Activated CD8-positive, alpha-beta memory T cell treated with anti-CD3 and anti-CD28 coated beads, Interleukin-2, amount 50 U/mL, for 4 hours (primary cell): Measurements from ENCODE around the gene MAN2A2.
"Not testable (repeated sequence)": the region's sequence is repeated elsewhere in the genome, so short reads cannot be mapped to it uniquely, and the experiment has no call there.

Source experiments
- DNase-seq: peaks from one replicate; pipeline ENCODE4 v3.0.0-alpha.2; 2020

MAN2A2 gene

DNA sequence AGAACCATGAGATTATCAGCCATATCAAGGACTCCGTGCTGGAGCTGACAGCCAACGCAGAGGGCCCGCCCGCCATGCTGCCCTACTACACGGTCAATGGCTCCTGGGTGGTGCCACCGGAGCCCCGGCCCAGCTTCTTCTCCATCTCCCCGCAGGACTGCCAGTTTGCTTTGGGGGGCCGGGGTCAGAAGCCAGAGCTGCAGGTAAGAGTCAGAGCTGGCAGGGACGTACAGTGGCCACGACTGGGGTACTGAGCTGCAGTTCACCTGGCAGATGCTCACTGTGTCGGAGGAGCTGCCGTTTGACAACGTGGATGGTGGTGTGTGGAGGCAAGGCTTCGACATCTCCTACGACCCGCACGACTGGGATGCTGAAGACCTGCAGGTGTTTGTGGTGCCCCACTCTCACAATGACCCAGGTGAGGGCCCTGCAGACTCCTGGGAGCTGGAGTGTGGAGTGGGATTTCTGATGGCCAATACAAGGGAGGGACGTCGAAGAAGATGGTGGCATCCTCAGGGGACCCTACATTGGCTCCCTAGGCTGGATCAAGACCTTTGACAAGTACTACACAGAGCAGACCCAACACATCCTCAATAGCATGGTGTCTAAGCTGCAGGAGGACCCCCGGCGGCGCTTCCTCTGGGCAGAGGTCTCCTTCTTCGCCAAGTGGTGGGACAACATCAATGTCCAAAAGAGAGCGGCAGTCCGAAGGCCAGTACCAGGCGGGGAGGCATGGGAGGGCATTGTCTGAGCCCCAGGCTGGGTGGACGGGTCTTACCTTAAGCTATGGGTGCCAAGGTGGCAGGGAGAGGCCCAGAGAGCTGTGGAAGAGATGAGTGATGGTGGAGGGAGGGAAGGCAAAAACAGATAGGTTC is 2.4 kb downstream of the MAN2A2 start:
- DNase-seq = no peak

DNA sequence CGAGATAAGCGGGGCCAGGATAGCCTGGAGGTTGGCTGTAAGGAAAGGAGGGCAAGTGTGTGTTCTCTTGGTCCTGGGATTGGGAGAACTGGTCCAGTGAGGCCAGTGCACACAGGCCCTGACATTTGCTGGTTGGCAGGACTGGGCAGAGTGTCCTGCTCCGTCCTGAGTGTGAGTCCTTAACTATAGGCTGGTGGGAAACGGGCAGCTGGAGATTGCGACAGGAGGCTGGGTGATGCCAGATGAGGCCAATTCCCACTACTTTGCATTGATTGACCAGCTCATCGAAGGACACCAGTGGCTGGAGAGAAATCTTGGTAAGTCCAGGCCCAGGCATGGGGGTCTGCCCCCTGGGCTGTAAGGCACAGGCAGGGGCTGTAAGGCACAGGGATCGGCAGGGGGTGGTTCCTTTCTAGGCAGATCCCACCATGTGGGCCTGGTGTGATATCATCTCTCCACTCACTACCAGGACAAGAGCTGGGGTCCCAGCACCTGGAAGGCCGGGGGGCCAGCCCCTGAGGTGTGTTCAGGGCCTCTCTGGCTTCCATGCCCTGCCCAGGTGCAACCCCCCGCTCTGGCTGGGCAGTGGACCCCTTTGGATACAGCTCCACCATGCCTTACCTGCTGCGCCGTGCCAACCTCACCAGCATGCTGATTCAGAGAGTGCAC is 3.2 kb downstream of the MAN2A2 start:
- no peak for DNase-seq

DNA sequence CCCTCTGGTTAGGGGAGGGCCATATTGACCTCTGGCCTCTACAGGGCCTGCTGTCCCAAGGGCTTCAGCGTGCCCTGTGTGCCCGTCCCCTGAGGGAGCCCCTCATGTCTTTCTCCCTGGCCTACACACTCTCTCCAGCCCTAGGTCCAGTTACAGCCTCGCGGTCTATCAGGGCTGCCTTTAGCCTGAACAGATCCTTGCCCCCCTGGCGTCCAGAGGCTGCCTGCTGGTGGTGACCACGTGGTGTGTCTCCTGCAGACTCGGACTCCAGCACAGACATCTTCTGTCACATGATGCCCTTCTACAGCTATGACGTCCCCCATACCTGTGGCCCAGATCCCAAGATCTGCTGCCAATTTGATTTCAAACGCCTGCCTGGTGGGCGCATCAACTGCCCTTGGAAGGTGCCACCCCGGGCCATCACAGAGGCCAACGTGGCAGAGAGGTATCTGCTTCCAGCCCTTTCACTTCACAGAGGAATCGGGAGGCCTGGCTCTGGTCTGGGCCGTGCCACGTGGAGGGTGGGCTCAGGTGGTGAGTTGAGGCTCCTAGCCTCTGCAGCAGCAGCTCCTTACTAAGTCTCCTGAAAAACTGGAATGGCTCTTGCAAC is 4.1 kb downstream of the MAN2A2 start:
- DNase-seq = no peak

DNA sequence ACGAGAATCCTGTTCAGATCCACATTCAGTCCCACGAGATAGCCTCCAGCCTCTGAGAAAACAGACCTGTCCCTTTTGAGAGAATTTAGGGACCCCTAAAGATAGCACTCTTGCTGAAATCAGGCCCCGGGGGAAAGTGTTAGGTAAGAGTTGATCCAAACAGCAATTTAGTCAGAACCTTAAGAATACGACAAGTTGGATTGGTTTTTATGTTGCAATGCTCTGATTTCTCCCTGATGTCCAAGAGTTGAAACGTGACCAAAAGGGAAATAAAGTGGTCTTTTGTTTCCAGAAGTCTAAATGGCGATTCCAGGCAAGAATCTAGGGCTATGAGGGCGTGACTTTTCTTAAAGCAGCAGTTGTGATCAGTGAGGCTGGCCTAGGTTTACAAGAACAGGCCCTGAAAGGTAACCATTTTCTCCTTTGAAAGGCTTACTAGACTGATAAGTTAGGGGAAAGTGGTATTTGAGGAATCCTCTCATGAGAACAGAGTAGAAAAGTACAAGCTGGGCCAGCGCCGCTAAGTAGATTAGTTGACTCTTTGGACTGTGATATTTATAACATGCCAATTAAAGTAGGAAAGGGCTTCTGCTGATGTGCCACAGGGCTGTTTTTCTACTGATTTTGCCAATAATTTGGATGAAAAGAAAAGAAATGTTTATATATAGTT is 4.9 kb downstream of the MAN2A2 start:
- DNase-seq = no peak

DNA sequence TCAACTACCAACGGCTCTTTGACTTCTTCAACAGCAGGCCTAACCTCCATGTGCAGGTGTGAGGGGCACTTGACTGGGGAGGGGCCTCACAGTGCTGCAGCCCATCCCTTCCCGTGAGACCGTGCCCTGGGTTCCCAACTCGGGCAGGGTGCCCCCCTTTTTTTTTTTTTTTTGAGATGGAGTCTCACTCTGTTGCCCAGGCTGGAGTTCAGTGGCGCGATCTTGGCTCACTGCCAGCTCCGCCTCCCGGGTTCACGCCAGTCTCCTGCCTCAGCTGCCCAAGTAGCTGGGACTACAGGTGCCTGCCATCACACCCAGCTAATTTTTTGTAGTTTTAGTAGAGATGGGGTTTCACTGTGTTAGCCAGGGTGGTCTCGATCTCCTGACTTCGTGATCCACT is 6.3 kb downstream of the MAN2A2 start:
- not testable (repeated sequence) for DNase-seq

DNA sequence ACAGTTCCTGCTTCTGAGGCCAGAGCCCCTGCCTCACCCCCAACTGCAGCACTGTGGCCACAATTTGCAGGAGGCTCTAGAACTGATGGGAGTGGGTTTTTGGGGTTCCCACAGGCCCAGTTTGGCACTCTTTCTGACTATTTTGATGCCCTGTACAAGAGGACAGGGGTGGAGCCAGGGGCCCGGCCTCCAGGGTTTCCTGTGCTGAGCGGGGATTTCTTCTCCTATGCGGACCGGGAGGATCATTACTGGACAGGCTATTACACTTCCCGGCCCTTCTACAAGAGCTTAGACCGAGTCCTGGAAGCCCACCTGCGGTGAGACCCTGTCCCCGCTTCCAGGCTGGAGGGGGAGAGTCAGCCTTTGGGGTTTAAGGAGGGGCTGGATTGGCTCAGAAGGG is 6.9 kb downstream of the MAN2A2 start:
- DNase-seq = no peak

DNA sequence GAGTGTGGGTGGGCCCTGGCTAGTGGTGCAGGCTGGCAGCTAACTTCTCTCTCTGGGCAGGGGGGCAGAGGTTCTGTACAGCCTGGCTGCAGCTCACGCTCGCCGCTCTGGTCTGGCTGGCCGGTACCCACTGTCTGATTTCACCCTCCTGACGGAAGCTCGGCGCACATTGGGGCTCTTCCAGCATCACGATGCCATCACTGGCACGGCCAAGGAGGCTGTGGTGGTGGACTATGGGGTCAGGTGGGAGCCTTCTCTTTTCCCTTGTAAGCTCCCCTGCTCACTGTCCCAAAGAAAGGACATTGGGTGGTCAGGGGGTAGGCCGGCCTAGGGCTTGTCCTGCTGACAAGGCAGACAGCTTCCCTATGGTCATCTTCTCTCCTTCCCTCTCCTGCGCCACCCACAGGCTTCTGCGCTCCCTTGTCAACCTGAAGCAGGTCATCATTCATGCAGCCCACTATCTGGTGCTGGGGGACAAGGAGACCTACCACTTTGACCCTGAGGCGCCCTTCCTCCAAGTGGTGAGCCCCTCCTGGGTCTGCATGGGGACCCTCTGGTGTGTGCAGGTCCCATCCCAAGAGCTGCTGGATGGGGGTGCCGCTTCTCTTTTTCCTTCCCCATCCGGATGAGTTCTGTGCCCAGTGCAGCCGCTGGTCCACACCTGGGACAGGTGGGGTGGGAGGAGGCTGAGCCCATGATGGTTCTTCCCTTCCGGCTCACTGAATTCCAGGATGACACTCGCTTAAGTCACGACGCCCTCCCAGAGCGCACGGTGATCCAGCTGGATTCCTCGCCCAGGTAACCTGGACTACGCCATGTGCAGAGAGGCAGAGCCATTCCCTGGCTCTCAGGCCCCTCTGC is 7.6 kb downstream of the MAN2A2 start:
- no peak for DNase-seq

DNA sequence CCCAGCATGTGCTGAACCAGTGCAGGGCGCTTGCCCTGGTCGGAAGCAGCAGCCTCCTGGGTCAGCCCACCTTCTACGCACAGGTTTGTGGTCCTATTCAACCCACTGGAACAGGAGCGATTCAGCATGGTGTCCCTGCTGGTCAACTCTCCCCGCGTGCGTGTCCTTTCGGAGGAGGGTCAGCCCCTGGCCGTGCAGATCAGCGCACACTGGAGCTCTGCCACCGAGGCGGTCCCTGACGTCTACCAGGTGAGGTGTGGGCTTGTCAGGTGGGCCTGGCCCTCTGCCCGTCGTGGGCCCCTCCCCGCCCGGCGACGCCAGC is 8.2 kb downstream of the MAN2A2 start:
- DNase-seq = no peak

DNA sequence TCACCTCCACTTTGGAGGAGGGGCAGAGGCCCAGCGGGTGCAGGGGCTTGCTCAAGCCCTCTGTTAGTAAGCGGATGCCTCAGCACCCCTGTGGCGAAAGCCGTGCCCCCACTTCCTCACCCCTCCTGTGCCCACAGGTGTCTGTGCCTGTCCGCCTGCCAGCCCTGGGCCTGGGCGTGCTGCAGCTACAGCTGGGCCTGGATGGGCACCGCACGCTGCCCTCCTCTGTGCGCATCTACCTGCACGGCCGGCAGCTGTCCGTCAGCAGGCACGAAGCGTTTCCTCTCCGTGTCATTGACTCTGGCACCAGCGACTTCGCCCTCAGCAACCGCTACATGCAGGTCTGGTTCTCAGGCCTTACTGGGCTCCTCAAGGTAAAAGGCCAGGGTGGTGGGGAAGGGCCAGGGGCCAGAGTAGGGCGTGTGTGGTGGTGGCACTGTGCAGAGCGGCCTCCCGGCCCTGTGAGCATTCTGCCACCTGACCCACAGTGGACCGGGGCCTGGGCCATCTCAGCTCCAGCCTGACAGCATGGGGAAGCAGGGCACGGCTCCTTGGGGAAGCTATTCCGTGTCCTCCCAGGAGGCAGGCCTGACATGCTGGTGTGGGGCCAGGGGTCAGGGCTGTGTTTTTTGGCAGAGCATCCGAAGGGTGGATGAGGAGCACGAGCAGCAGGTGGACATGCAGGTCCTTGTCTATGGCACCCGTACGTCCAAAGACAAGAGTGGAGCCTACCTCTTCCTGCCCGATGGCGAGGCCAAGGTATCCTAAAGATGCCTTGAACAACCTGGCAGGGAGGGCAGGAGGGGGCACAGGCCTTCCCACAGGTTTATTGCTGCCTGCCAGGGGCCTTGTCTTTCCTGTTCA is 9.0 kb downstream of the MAN2A2 start:
- no peak for DNase-seq

DNA sequence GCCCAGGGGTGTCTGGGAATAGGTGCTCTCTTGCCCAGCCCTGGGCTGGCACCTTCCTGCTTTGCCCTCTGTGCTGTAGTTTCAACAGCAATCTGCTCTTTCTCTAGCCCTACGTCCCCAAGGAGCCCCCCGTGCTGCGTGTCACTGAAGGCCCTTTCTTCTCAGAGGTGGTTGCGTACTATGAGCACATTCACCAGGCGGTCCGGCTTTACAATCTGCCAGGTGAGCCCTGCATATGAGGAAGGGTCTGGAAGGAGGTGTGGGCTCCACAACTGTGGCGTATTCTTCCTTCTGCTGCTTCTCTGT is 9.6 kb downstream of the MAN2A2 start:
- DNase-seq = no peak

DNA sequence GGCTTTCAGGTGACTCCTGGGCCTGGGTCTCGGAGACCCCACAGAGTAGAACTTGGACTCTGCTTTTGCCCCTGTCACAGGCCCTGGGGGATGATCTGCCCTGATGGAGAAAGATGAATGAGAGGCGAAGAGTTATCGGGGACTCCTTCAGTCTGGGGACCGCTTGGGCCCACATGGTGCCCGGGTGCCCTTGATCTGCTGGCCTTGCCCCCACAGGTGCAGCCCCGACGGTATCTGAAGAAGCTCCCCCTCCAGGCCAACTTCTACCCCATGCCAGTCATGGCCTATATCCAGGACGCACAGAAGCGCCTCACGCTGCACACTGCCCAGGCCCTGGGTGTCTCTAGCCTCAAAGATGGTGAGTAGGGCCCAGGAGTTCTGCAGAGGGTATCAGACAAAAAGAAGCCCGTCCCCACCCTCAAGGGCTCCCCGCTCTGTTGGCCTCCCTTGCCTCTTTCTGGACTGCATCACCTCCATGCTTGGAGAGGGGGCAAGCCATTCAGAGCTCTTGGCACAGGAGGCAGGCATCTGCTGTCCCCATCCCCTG is 10.4 kb downstream of the MAN2A2 start:
- no peak for DNase-seq

DNA sequence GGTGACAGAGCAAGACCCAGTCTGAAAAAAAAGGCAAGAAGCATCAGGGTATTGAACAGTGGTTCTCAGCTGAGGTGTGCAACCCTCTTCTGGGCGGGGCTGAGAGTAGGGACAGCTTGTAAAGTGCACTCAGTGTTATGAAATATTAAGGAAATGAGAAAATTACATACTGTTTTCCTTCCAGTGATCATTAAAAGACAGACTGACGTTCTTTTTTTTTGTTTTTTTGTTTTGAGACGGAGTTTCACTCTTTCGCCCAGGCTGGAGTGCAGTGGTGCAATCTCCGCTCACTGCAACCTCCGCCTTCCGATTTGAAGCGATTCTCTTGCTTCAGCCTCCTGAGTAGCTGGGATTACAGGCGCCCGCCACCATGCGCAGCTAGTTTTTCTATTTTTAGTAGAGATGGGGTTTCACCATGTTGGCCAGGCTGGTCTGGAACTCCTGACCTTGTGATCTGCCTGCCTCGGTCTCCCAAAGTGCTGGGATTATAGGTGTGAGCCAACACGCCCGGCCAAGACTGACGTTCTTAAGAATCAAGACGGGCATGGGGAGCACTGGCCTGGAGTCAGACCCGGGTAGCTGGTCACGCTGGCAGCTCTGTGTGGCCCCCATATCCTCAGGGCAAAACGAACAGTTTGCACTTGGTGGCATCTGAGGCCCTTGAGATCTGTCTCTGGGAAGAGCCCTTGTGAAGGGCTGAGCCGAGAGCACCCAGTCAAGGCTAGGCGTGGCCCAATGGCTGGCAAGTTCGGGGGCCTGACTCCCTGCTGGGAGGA is 11.4 kb downstream of the MAN2A2 start:
- no peak for DNase-seq

DNA sequence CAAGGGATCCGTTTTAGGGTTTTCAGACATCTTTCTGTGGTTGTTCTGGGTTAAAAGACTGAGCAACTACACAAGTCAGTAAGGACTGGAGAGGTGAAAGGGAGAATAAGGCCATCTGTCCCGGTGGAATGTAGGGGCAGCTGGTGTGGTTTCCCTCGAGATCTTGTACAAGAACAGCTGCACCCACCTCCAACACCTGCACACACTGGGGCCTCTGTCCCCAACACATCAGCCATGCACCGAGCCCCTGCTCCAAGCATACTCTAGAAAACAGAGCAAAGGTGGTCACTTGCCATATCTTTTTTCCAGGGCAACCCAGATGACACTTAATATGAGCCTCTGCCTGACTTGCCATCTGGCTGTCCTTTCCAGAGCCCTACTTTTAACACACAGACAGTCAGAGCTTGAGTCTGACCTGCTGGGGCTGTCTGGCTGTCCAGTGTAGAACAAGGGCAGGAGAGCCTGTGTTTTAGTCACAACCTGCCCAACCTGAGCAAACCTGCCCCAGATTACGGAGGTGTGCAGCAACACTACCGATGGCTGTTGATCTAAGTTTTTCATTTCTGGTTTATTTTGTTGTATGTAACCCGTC is 12.2 kb downstream of the MAN2A2 start:
- no peak for DNase-seq

DNA sequence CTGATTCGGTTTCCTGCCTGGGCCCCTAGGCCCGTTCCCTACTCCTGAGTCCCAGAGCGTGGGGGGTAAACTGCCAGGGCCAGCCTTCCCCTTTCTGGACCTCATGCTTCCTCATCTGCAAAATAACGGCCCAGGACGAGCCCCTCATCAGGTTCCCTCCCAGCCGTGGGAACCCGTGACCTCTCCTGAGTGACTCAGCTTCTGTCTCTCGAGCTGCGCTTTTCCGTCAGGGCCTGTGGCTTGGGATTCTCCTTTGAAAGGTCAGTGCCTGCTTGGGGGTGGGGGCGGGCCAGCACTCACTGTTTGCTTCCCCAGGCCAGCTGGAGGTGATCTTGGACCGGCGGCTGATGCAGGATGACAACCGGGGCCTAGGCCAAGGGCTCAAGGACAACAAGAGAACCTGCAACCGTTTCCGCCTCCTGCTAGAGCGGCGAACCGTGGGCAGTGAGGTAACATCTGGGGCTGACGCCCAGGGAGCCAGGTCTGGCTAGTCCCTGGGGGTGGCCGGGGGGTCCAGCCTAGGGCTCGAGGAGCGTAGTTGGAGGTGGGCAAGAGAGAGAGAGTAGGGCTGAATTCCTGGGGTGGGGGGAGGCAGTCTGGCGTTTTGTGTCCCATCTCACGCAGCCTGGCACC is 12.8 kb downstream of the MAN2A2 start:
- no peak for DNase-seq

DNA sequence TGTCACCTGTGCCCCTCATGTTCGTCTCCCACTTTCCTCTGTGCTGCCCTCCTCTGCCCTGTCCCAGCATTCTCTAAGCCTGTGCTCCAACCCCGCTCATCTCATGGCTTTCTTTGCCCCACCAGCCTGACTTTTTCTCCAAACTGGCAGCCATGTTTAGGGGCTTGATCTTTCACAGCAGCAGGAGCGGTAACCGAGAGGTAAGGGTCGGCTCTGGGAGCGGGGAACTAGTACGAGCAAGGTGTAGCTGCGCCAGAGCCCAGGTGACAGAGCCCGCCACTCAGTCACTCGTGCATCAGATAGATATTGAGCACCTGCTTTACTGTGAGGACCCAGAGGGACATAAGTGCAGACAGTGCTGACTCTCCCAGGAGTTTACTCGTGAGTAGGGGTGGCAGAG is 13.4 kb downstream of the MAN2A2 start:
- DNase-seq = no peak

DNA sequence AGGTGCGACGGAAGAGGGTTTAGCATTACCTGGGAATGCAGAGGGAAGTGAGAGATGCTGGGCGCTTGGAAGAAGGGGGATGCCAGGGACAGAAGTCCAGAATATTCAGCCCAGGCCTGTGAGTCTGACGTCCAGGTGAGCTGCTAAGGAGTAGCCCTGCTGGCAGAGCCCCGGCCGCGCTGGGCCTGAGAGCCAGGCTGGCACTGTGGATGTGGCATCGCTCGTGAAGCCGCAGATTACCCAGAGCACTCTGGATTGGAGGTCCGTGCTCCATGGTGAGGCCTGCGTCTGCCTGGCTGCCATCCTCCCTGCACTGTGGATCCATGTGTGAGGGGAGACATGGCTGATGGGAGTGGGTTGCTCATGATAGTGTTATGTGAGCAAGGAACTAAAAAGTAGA is 14.5 kb downstream of the MAN2A2 start:
- DNase-seq = no peak

DNA sequence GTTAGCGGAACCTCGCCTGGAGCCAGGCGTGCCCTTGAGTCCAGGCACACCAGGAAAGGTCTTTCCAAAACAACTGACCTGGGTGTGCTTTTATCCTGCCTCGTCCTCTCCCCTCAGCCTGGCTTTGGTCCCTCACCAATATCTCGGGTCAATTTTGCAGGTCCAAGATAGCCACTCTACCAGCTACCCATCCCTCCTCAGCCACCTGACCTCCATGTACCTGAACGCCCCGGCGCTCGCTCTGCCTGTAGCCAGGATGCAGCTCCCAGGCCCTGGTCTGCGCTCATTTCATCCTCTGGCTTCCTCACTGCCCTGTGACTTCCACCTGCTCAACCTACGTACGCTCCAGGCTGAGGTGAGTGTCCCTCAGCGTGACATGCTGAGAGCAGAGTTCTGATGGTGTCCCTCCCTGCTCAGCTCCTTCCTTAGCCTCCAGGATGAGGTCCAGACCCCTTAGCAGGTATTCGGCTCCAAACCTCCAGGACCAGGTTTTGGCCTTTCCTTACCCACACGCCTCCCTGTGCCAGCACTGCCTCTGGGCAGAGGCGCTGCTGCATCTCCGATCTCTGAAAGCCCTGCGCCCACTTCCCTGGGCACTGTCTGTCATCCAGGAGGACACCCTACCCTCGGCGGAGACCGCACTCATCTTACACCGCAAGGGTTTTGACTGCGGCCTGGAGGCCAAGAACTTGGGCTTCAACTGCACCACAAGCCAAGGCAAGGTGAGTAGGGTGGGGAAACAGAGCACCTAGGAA is 15.1 kb downstream of the MAN2A2 start:
- DNase-seq = no peak

DNA sequence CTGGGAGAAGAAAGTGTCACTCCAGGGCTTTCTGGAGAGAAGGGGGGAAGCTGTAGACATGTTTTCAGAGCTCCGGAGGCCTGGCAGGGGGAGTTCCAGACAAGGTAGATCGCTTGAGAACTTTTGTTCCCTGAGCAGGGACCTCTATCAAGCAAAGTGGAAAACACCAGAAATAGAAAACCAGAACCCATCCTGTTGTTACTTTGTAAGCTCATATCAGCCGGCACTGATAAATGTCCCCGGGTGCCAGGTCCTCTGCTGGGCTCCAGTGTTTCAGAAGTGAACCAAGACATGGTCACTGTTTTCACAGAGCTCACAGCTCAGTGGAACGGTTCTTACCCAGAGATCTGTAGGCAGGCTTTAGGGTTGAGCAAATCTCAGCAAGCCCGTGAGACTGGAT is 15.7 kb downstream of the MAN2A2 start:
- DNase-seq = no peak

DNA sequence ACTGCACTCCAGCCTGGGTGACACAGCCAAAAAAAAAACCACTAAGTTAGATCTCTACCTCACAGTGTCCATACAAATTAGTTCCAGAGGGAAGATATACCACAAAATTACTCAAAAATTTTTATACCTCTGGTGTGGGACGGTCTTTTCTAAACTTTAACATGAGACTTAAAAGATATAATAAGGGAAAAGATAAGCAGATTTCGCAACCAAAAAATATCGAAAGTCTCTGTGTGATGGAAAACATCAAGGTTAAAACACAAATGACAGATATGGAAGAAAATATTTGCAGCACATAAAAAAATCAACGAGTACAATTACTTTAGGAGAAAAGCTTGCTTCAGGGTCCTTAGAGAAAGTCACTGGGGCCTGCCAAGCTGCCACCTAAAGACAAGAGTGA is 18.8 kb downstream of the MAN2A2 start:
- DNase-seq = no peak
